Testis (tissue), 2 donors: ENCODE data around the gene CACNA2D4.

Experiments used
- POLR2A ChIP-seq: fragments of 450-650 bp; IDR thresholded peaks from one replicate; pipeline ENCODE4 v1.6.1; 2017; ENCODE audit warnings: antibody characterized with exemption, mild to moderate bottlenecking, moderate library complexity
- TF ChIP-seq, protein P1 (sequence below), 3 experiments: fragments of 450-650 bp in 2 of 3; fragments of 200-600 bp in 1 of 3; sonication (generic) in 1 of 3; IDR thresholded peaks; one replicate each; pipeline ENCODE4 v1.5.1; 2016 to 2019; ENCODE audit warnings: antibody characterized with exemption in 3 of 3, mild to moderate bottlenecking in 2 of 3, moderate library complexity in 1 of 3

DNA sequence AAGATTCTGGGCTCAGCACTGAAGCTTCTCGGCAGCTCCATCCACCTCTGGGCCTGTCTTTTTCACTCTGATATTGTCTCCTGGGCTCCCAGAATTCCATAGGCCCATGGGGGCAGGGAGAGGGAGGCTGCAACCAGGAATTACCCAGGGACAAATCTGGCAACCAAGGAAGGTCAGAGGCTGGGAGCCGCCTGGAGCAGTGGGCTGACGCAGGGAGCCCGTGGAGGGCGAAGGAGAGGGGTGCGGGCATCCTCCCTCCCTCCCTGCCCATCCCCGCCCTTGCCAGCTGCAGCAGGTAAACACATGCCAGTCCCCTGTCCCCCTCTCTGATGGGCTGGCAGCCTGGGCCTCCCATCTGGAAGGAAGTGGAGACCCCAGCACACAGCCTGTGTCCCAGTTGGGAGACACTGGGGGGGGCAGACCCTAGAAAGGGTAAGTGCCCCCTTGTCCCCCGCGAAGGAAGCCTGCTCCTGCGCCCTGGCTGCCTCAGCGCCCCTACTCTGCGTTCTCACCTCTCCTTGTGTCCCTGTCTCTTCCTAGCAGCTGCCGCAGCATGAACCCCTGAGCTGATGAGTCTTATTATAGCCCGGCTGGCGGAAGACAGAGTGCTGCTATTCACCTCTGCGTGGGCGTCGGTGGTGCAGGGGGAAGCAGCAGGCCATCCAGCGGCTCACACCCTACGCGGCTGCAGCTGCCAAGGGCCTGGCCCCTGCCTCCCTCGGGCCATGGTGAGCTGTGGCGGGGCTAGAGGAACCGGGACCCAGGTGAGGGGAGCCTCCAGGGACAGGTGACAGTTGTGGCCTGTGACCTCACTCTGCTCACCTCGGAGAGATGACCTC is 91.4 kb downstream of the CACNA2D4 start:
- TF ChIP-seq, protein P1, sequence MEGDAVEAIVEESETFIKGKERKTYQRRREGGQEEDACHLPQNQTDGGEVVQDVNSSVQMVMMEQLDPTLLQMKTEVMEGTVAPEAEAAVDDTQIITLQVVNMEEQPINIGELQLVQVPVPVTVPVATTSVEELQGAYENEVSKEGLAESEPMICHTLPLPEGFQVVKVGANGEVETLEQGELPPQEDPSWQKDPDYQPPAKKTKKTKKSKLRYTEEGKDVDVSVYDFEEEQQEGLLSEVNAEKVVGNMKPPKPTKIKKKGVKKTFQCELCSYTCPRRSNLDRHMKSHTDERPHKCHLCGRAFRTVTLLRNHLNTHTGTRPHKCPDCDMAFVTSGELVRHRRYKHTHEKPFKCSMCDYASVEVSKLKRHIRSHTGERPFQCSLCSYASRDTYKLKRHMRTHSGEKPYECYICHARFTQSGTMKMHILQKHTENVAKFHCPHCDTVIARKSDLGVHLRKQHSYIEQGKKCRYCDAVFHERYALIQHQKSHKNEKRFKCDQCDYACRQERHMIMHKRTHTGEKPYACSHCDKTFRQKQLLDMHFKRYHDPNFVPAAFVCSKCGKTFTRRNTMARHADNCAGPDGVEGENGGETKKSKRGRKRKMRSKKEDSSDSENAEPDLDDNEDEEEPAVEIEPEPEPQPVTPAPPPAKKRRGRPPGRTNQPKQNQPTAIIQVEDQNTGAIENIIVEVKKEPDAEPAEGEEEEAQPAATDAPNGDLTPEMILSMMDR (IDR thresholded peaks at IDR 0.05), result no peak
- no peak for TF ChIP-seq POLR2A
